ENCODE measurements around the gene DLX4. TPM values are rescaled to one million over a fixed set of nuclear protein-coding genes. Genes with fewer than 3 reads are reported as not detected.

DLX4 gene
- total RNA-seq, result under 1 TPM in 1 of 4 donors, not detected in 3; 0.12 TPM
- 0.09 TPM for polyA plus RNA-seq
- long read RNA-seq, donor 1, result 0 reads
- long read RNA-seq, donor 2, result 0 reads
- long read RNA-seq, donor 3, result 0 reads
- long read RNA-seq, donor 4, result 0 reads

GRCh38 chr17:49969134-49969759 is at the start of gene DLX4:
TSS of gene DLX4 (plus strand) at chr17:49969190. CDS start at chr17:49969469, 279 bp downstream.
- ATAC-seq (peak in 1 of 2 donors; percentile 8), DNase-seq (peak in 1 of 3 donors; percentile 84)
- intact Hi-C loops (cut with DNase I), result no loop called here
- H3K4me3 ChIP-seq (ENCODE audit: low read length), result peak within 1 kb of the TSS; percentile 47
- H3K27ac ChIP-seq (ENCODE audit: low read length), result no peak within 1 kb of the TSS
- peaks cover 4% of the 10 kb centered on the region for H3K4me1 ChIP-seq (ENCODE audit: control insufficient read depth, insufficient read depth, low read length)
- H3K27me3 ChIP-seq (ENCODE audit: control insufficient read depth, insufficient read depth), result no peaks in the 10 kb centered on the region
- H3K9me3 ChIP-seq (ENCODE audit: control insufficient read depth, low read length), result no peaks in the 10 kb centered on the region
- 2% methylated on average over 45 of the region's 45 CpGs for WGBS

- intact Hi-C loops (cut with DNase I), result no loop called here
- DNase-seq (no peak), ATAC-seq (peak in 1 of 2 donors; percentile 8)
- H3K27ac ChIP-seq (ENCODE audit: low read length), result no peak overlapping the region
- H3K4me1 ChIP-seq (ENCODE audit: control insufficient read depth, insufficient read depth, low read length), result no peaks in the 10 kb centered on the region
- no peaks in the 10 kb centered on the region for H3K9me3 ChIP-seq (ENCODE audit: control insufficient read depth, low read length)
- H3K27me3 ChIP-seq (ENCODE audit: control insufficient read depth, insufficient read depth), result no peaks in the 10 kb centered on the region
- H3K4me3 ChIP-seq (ENCODE audit: low read length), result no peak overlapping the region
- WGBS, result 89% methylated on average over 9 of the region's 9 CpGs
Observed at GRCh38 chr17:49920030-49920769, 48.8 kb upstream of the DLX4 start.

- Histone ChIP-seq H3K27ac (ENCODE audit: low read length) (no peak overlapping the region), H3K4me1 (ENCODE audit: control insufficient read depth, insufficient read depth, low read length) (no peaks in the 10 kb centered on the region), H3K27me3 (ENCODE audit: control insufficient read depth, insufficient read depth) (no peaks in the 10 kb centered on the region), H3K9me3 (ENCODE audit: control insufficient read depth, low read length) (no peaks in the 10 kb centered on the region), H3K4me3 (ENCODE audit: low read length) (no peak overlapping the region)
- no peak for DNase-seq
- 78% methylated on average over 4 of the region's 4 CpGs for WGBS
- intact Hi-C loops (cut with DNase I), result no loop called here
- ATAC-seq, result no peak
Observed at GRCh38 chr17:49922095-49922494, 46.9 kb upstream of the DLX4 start.

GRCh38 chr17:49924116-49924515 is 44.9 kb upstream of the DLX4 start:
- no peak overlapping the region for H3K4me3 ChIP-seq (ENCODE audit: low read length)
- WGBS, result 62% methylated on average over 14 of the region's 14 CpGs
- H3K4me1 ChIP-seq (ENCODE audit: control insufficient read depth, insufficient read depth, low read length), result no peaks in the 10 kb centered on the region
- DNase-seq, result no peak
- no peak for ATAC-seq
- H3K27ac ChIP-seq (ENCODE audit: low read length), result no peak overlapping the region
- intact Hi-C loops (cut with DNase I), result no loop called here
- H3K9me3 ChIP-seq (ENCODE audit: control insufficient read depth, low read length), result no peaks in the 10 kb centered on the region
- no peaks in the 10 kb centered on the region for H3K27me3 ChIP-seq (ENCODE audit: control insufficient read depth, insufficient read depth)

GRCh38 chr17:49924589-49924988 is 44.4 kb upstream of the DLX4 start:
- no peaks in the 10 kb centered on the region for H3K9me3 ChIP-seq (ENCODE audit: control insufficient read depth, low read length)
- 84% methylated on average over 7 of the region's 7 CpGs for WGBS
- intact Hi-C loops (cut with DNase I), result no loop called here
- H3K4me1 ChIP-seq (ENCODE audit: control insufficient read depth, insufficient read depth, low read length), result no peaks in the 10 kb centered on the region
- DNase-seq, result no peak
- H3K27me3 ChIP-seq (ENCODE audit: control insufficient read depth, insufficient read depth), result no peaks in the 10 kb centered on the region
- ATAC-seq, result no peak
- H3K27ac ChIP-seq (ENCODE audit: low read length), result no peak overlapping the region
- no peak overlapping the region for H3K4me3 ChIP-seq (ENCODE audit: low read length)

GRCh38 chr17:49925921-49926320 is 43.1 kb upstream of the DLX4 start:
- DNase-seq, result peak; percentile 82 to 86 (median 86)

GRCh38 chr17:49926886-49927285 is 42.1 kb upstream of the DLX4 start:
- intact Hi-C loops (cut with DNase I), result no loop called here
- no peaks in the 10 kb centered on the region for H3K27me3 ChIP-seq (ENCODE audit: control insufficient read depth, insufficient read depth)
- H3K4me1 ChIP-seq (ENCODE audit: control insufficient read depth, insufficient read depth, low read length), result no peaks in the 10 kb centered on the region
- no peaks in the 10 kb centered on the region for H3K9me3 ChIP-seq (ENCODE audit: control insufficient read depth, low read length)
- peak; percentile 72 to 87 for ATAC-seq
- no peak overlapping the region for H3K4me3 ChIP-seq (ENCODE audit: low read length)
- no peak overlapping the region for H3K27ac ChIP-seq (ENCODE audit: low read length)
- DNase-seq, result peak; percentile 88 to 90 (median 89)
- WGBS, result 52% methylated on average over 13 of the region's 13 CpGs

More at GRCh38 chr17:49925921-49926320, 43.1 kb upstream of the DLX4 start:
- no peaks in the 10 kb centered on the region for H3K27me3 ChIP-seq (ENCODE audit: control insufficient read depth, insufficient read depth)
- intact Hi-C loops (cut with DNase I), result no loop called here
- no peaks in the 10 kb centered on the region for H3K4me1 ChIP-seq (ENCODE audit: control insufficient read depth, insufficient read depth, low read length)
- peak; percentile 75 for ATAC-seq
- H3K9me3 ChIP-seq (ENCODE audit: control insufficient read depth, low read length), result no peaks in the 10 kb centered on the region
- no peak overlapping the region for H3K27ac ChIP-seq (ENCODE audit: low read length)
- H3K4me3 ChIP-seq (ENCODE audit: low read length), result no peak overlapping the region
- WGBS, result 65% methylated on average over 9 of the region's 9 CpGs

GRCh38 chr17:49928126-49928800 is 40.7 kb upstream of the DLX4 start:
- H3K27me3 ChIP-seq (ENCODE audit: control insufficient read depth, insufficient read depth), result no peaks in the 10 kb centered on the region
- no peak overlapping the region for H3K27ac ChIP-seq (ENCODE audit: low read length)
- DNase-seq (peak in 1 of 3 donors; percentile 37), ATAC-seq (no peak)
- no peak overlapping the region for H3K4me3 ChIP-seq (ENCODE audit: low read length)
- WGBS, result 58% methylated on average over 10 of the region's 10 CpGs
- H3K4me1 ChIP-seq (ENCODE audit: control insufficient read depth, insufficient read depth, low read length), result no peaks in the 10 kb centered on the region
- H3K9me3 ChIP-seq (ENCODE audit: control insufficient read depth, low read length), result no peaks in the 10 kb centered on the region
- intact Hi-C loops (cut with DNase I), result no loop called here

GRCh38 chr17:49928837-49929475 is 40.0 kb upstream of the DLX4 start:
- H3K27me3 ChIP-seq (ENCODE audit: control insufficient read depth, insufficient read depth), result no peaks in the 10 kb centered on the region
- intact Hi-C loops (cut with DNase I), result no loop called here
- ATAC-seq (no peak), DNase-seq (no peak)
- H3K4me3 ChIP-seq (ENCODE audit: low read length), result no peak overlapping the region
- no peaks in the 10 kb centered on the region for H3K4me1 ChIP-seq (ENCODE audit: control insufficient read depth, insufficient read depth, low read length)
- H3K9me3 ChIP-seq (ENCODE audit: control insufficient read depth, low read length), result no peaks in the 10 kb centered on the region
- 87% methylated on average over 6 of the region's 6 CpGs for WGBS
- H3K27ac ChIP-seq (ENCODE audit: low read length), result no peak overlapping the region

GRCh38 chr17:49930880-49931279 is 38.1 kb upstream of the DLX4 start:
- Histone ChIP-seq H3K27me3 (ENCODE audit: control insufficient read depth, insufficient read depth) (no peaks in the 10 kb centered on the region), H3K27ac (ENCODE audit: low read length) (no peak overlapping the region), H3K9me3 (ENCODE audit: control insufficient read depth, low read length) (no peaks in the 10 kb centered on the region), H3K4me1 (ENCODE audit: control insufficient read depth, insufficient read depth, low read length) (no peaks in the 10 kb centered on the region), H3K4me3 (ENCODE audit: low read length) (no peak overlapping the region)
- intact Hi-C loops (cut with DNase I), result no loop called here
- 87% methylated on average over 8 of the region's 8 CpGs for WGBS
- DNase-seq (no peak), ATAC-seq (no peak)
